HG03460 (cell line): Measurements from ENCODE around the gene SF3A2.
"Not testable (repeated sequence)": the region's sequence is repeated elsewhere in the genome, so short reads cannot be mapped to it uniquely, and the experiment has no call there.

Experiments
- ATAC-seq: cut with Tn5 transposase; IDR thresholded peaks from one replicate; pipeline ENCODE4 v1.9.1; 2021; ENCODE audit not compliant: unreplicated experiment

SF3A2 gene

GRCh38 chr19:2273356-2274184 is 36.9 kb downstream of the SF3A2 start:
- peak; percentile 32 for ATAC-seq

- no peak for ATAC-seq
Observed at GRCh38 chr19:2274185-2274711, 37.6 kb downstream of the SF3A2 start.

- no peak for ATAC-seq
Observed at GRCh38 chr19:2274931-2275535, 38.4 kb downstream of the SF3A2 start.

GRCh38 chr19:2275588-2276428 is 39.2 kb downstream of the SF3A2 start:
- no peak for ATAC-seq

- ATAC-seq = no peak
Observed at GRCh38 chr19:2276429-2276986, 39.9 kb downstream of the SF3A2 start.

GRCh38 chr19:2277138-2277537 is 40.5 kb downstream of the SF3A2 start:
- ATAC-seq = no peak

GRCh38 chr19:2278459-2279158 is 42.0 kb downstream of the SF3A2 start:
- no peak for ATAC-seq

- no peak for ATAC-seq
Observed at GRCh38 chr19:2280633-2281264, 44.1 kb downstream of the SF3A2 start.

- ATAC-seq = not testable (repeated sequence)
Observed at GRCh38 chr19:2281265-2282061, 44.8 kb downstream of the SF3A2 start.

GRCh38 chr19:2282062-2282861 is 45.6 kb downstream of the SF3A2 start, which contains the start of gene PEAK3:
PEAK3 (minus strand) TSS chr19:2282175; CDS start chr19:2280931, 1,244 bp downstream.
- no peak for ATAC-seq

GRCh38 chr19:2282862-2283237 is 46.2 kb downstream of the SF3A2 start:
- ATAC-seq = no peak

GRCh38 chr19:2283835-2284507 is 47.3 kb downstream of the SF3A2 start:
- no peak for ATAC-seq

- no peak for ATAC-seq
Observed at GRCh38 chr19:2286402-2287140, 49.9 kb downstream of the SF3A2 start.

- no peak for ATAC-seq
Observed at GRCh38 chr19:2287585-2288337, 51.1 kb downstream of the SF3A2 start.

- no peak for ATAC-seq
Observed at GRCh38 chr19:2288338-2288817, 51.8 kb downstream of the SF3A2 start.
